HTERT RPE-1 (cell line): Measurements from ENCODE around the gene MED17.

Source experiments
- in situ Hi-C: fragments of 300-500 bp; cut with MboI; formaldehyde crosslinking; loops from 4 replicates; pipeline ENCODE4 v1.14.3; 2020; ENCODE audit warnings: low sequenced_read_pairs

Gene MED17

DNA sequence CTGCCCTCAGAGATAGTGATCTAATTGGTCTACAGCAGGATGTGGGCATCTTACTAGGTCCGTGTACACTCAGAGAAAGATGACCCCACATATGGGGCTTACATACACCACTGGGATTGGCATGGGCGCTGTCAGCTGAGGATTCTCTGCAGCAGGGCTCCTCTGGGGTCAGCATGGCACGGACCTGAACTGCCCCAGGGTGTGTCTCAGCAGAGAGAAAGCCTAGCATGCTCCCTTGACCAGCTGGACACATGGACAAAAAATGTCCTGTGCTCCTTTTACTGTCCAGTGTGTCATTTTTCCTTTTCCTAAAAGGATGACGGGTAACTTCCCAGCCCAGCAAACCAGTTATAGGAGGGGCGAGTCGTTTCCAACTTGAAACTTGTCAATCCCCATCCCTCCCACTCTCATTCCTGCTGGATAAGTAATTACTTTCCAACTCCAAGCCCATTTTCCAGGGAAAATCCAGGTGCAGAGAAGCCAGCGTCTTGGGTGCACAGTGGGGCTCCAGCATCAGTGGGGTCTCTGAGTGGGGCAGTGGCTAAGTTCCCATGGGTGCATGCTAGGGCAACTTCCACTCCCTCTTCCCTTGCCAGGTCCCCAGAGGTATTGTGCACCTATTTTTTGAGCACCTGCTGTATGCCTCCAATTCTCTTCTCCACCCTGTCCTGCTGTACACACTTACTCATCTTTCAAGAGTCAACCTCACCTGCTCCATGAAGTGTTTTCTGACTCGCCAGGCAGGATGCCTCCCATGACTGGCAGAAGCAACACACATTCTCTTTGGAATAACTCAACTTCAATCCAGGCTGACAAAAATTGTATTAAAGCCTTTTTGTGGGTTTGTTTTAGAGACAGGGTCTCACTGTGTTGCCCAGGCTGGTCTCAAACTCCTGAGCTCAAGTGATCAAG lies 61.4 kb downstream of the MED17 start:
- in situ Hi-C loops, result no loop called here

DNA sequence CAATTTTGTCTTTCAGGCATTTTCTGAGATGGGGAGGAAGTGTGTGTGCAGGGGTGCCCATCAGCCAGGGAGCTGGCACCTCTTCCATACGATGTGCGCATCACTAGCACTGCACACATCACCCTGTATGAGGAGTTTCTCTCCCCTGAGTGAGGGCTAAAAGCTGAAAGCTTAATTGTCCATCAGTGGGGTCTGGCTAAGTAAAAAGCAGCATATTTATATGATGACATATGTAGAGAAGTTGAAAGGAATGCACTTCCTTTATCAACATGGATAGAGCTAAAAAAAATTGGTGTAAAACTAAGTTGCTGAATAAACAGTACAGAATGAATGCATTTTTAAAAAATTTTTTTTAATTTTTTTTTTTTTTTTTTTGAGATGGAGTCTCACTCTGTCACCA lies 62.3 kb downstream of the MED17 start:
- in situ Hi-C loops, result no loop called here

DNA sequence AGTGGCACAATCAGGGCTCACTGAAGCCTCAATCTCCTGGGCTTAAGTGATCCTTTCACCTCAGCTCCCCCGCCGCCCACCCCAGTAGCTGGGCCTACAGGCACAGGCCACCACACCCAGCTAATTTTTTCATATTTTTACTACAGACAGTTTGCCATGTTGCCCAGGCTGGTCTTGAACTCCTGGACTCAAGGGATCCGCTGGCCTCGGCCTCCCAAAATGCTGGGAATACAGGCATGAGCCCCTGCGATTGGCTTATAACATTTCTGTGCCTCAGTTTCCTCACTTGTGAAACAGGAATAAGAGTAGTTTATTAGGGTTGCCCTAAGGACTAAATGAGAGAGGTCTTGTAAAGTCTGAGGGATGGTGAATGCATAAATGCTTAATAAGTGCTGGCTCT lies 65.1 kb downstream of the MED17 start:
- in situ Hi-C loops, result no loop called here

DNA sequence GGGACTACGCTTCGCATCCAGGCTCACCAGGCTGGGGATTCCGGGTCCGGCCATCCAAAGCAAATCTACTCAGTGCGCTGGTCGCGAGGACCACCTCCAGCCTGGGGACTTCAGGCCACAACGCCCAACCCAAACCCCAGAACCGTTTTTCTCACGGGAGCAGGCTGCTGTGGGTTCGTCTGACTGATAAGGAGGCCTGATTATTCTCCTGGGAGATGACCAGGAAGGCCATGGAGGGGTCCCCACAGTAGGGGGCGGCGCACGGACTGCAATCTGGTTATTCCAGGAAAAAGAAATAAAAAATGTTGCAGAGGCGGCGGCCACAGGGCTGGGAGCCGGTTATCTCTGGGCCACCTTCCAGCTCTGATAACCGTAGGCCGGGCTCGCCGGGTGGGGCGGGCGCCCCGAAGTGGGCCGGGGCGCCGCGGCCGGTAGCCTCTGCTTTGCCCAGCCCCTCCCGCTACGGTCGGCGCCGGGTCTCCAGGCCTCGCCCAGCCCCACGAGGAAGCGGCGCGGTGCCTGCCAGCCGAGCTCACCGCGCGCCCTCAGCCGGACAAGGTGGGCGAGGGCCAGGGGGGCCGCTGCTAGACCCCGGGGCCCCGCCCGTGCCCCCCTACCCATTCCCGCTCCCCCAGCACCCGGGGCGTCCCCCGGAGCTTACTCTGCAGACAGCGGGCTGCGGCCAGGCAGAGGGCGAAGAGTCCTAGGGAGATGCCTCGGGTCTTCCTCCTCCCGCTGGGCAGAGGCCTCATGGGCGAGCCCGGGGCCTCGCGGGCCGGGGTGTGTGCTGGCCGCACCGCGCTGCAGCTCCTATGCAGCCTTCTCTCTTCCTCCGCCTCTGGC lies 65.9 kb downstream of the MED17 start:
- in situ Hi-C loops, result no loop called here

DNA sequence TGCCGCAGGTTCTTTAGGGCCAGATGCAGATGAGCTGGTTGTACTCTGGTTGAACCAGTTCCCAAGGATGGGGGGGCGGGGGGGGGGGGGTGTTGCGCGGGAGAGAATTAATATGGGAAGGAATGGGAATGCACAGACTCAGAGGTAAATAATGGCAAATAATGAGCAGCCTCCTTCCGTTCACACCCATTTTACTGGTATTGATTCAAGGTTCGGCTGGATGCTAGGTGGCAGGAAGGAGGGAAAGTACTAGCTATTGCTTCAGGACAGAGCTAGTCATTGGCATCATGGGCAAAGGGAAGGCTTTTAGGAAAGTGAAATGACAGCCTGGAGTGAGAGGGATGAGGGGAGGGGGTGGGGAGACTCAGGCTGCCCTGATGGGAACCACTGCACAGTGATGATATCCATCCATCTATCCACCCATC lies 66.5 kb downstream of the MED17 start, which contains the start of gene VSTM5:
Gene VSTM5, minus strand, starts transcription at position 25 of the 425 bp plus-strand sequence. CDS start 116 bp downstream, outside the sequence.
- in situ Hi-C loops, result no loop called here

DNA sequence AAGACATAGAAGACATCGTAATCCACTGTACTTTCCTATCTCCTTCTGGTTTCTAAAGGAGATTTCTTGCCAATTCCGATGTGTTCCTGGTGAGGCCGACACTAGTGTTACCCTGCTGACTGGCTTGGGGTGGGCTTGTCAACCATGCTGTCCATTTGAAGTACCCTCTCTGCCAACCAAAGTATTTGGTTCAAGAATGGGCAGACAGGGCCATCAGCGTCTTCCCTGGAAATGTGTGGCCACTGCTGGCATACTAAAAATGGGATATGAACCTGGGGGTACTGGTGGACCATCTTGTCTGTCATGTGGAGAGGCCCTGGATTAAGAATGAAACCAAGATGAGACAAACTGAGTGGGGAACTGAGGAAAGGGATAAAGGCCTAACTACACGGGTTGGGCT lies 68.2 kb downstream of the MED17 start:
- in situ Hi-C loops, result no loop called here

DNA sequence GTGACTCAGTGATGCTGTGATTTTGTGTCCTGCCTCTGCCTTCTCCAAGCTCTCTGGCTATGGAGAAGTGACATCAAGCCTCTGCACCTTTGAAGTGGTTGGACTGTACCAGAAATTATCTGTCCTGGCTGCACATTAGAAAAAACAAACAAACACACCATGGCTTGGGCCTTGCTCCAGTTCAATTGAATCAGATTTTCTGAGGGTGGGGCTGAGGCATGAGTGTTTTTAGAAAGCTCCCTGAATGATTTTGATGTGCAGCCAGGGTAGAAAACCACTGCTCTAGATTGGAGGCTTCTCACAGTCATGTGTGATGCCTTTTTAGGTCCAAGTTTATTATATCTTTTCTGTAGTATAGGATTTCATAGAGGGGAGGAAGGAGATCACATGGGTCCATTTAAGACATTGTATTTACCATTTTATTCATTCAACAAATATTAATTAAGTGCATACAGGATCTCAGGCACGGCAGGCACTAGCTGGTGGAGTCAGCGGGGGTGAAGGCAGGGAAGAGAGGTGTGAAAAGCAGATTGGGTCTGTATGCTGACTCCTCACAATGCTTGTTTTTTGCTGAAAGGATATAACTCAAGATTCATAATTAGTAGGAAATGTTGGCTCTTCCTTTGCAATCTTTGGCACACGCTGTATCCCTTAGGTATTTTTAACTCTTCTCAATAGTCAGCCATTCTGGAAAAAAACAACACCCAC lies 73.5 kb downstream of the MED17 start:
- in situ Hi-C loops, result no loop called here

DNA sequence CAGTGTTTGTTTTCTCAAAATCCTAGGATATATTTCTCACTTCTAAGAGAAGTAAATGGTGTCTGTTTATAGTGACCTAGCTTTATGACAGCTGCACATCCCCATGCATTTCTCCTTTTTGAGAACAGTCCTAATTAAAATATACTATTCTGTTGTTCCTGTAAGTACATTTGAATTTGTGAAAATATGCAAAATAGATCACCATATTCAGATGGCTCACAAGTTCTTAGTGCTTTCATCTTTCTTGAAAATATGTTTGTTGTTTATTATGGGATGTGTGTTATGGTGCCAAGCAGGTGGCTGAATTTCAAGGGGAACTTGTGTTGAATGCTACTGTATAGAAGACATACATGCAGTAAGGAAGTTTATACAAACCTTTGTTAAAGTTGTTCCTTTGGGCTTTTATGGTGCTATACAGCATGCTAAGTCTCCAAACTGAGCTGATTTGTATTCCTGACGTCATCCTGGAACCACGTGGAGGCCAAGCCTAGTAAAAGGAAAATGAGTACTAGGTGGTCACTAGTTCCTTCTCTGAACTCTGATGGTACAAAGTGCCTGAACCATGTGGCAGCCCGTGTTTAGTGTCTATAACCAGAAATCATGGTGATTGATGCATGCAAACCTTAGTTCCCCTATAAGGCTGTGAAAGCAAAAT lies 74.2 kb downstream of the MED17 start:
- in situ Hi-C loops, result no loop called here

DNA sequence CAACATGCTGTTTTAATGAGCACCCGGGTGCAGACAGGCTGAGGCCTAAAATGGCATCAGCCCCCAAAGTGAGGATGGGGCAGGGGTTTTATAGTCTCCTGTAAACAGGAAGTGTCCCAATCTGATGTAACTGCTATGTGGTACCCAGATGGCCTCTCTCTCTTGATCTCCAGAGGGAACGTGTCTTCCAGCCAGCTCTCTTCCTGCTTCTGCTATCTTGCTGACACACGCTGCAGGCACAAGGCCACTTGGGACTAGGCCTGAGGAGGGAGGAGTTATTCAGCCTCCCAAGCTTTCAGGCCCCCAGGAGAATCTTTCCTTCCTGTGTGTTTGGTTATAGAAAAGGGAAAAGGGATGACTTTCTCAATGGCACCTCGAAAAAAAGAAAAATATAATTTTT lies 77.7 kb downstream of the MED17 start:
- in situ Hi-C loops, result no loop called here
